ENCODE results near the gene SCG5.

SCG5 gene

GRCh38 chr15:32657941-32658340 lies 16.4 kb downstream of the SCG5 start:
- no peaks in the 10 kb centered on the region for H3K9me2 ChIP-seq (replicated peaks; ENCODE audit: low read depth, low read length)
- H3K79me2 ChIP-seq (ENCODE audit: insufficient read depth, low read length) = no peaks in the 10 kb centered on the region
- H3K9ac ChIP-seq (ENCODE audit: low read depth, low read length, poor library complexity, severe bottlenecking) = no peak overlapping the region
- no peaks in the 10 kb centered on the region for H3K9me3 ChIP-seq (ENCODE audit: insufficient read depth, low read depth, low read length)
- H3K4me1 ChIP-seq (ENCODE audit: insufficient read depth, low read length, poor library complexity, severe bottlenecking) = peaks cover 23% of the 10 kb centered on the region
- no peak overlapping the region for H3K4me3 ChIP-seq (ENCODE audit: low read length, poor library complexity, severe bottlenecking)
- H3K27me3 ChIP-seq (ENCODE audit: insufficient read depth, low read length, poor library complexity, severe bottlenecking) = no peaks in the 10 kb centered on the region
- no peaks in the 10 kb centered on the region for H4K20me1 ChIP-seq (ENCODE audit: insufficient read depth, low read length, poor library complexity, severe bottlenecking)
- H3K36me3 ChIP-seq (ENCODE audit: insufficient read depth, low read length) = no peaks in the 10 kb centered on the region
- H2AFZ ChIP-seq (ENCODE audit: low read length) = no peak overlapping the region
- H3F3A ChIP-seq (ENCODE audit: low read depth) = peaks cover 11% of the 10 kb centered on the region; the same call in 1 of the 2 replicates
- no peak overlapping the region for H3K4me2 ChIP-seq (ENCODE audit: low read depth, low read length, poor library complexity, severe bottlenecking)
- TF ChIP-seq CTCF (conservative IDR thresholded peaks at IDR 0.05; ENCODE audit: low read length) = no peak
- no peak for TF ChIP-seq EZH2phosphoT487 (IDR thresholded peaks at IDR 0.05; ENCODE audit: borderline replicate concordance)

- H3K4me3 ChIP-seq (ENCODE audit: low read length, poor library complexity, severe bottlenecking) = no peak overlapping the region
- no peak overlapping the region for H2AFZ ChIP-seq (ENCODE audit: low read length)
- H3K4me2 ChIP-seq (ENCODE audit: low read depth, low read length, poor library complexity, severe bottlenecking) = no peak overlapping the region
- H3K4me1 ChIP-seq (ENCODE audit: insufficient read depth, low read length, poor library complexity, severe bottlenecking) = peaks cover 23% of the 10 kb centered on the region
- H3K9me3 ChIP-seq (ENCODE audit: insufficient read depth, low read depth, low read length) = no peaks in the 10 kb centered on the region
- no peaks in the 10 kb centered on the region for H4K20me1 ChIP-seq (ENCODE audit: insufficient read depth, low read length, poor library complexity, severe bottlenecking)
- no peaks in the 10 kb centered on the region for H3K36me3 ChIP-seq (ENCODE audit: insufficient read depth, low read length)
- no peaks in the 10 kb centered on the region for H3K79me2 ChIP-seq (ENCODE audit: insufficient read depth, low read length)
- peaks cover 11% of the 10 kb centered on the region; the same call in 1 of the 2 replicates for H3F3A ChIP-seq (ENCODE audit: low read depth)
- no peak; the same call in 1 of the 2 replicates for TF ChIP-seq CTCF (conservative IDR thresholded peaks at IDR 0.05; ENCODE audit: low read length)
- TF ChIP-seq EZH2phosphoT487 (IDR thresholded peaks at IDR 0.05; ENCODE audit: borderline replicate concordance) = no peak
- H3K27me3 ChIP-seq (ENCODE audit: insufficient read depth, low read length, poor library complexity, severe bottlenecking) = no peaks in the 10 kb centered on the region
- H3K9me2 ChIP-seq (replicated peaks; ENCODE audit: low read depth, low read length) = no peaks in the 10 kb centered on the region
- no peak overlapping the region for H3K9ac ChIP-seq (ENCODE audit: low read depth, low read length, poor library complexity, severe bottlenecking)
Observed at GRCh38 chr15:32659340-32660155, 18.0 kb downstream of the SCG5 start.

- Histone ChIP-seq H3K27me3 (ENCODE audit: insufficient read depth, low read length, poor library complexity, severe bottlenecking) (no peaks in the 10 kb centered on the region), H4K20me1 (ENCODE audit: insufficient read depth, low read length, poor library complexity, severe bottlenecking) (no peaks in the 10 kb centered on the region), H3K36me3 (ENCODE audit: insufficient read depth, low read length) (no peaks in the 10 kb centered on the region), H3K9ac (ENCODE audit: low read depth, low read length, poor library complexity, severe bottlenecking) (no peak overlapping the region), H2AFZ (ENCODE audit: low read length) (no peak overlapping the region), H3K79me2 (ENCODE audit: insufficient read depth, low read length) (no peaks in the 10 kb centered on the region), H3F3A (ENCODE audit: low read depth) (no peaks in the 10 kb centered on the region), H3K4me3 (ENCODE audit: low read length, poor library complexity, severe bottlenecking) (no peak overlapping the region), H3K4me1 (ENCODE audit: insufficient read depth, low read length, poor library complexity, severe bottlenecking) (no peaks in the 10 kb centered on the region), H3K9me2 (replicated peaks; ENCODE audit: low read depth, low read length) (no peaks in the 10 kb centered on the region), H3K9me3 (ENCODE audit: insufficient read depth, low read depth, low read length) (no peaks in the 10 kb centered on the region), H3K4me2 (ENCODE audit: low read depth, low read length, poor library complexity, severe bottlenecking) (no peak overlapping the region)
- TF ChIP-seq EZH2phosphoT487 (IDR thresholded peaks at IDR 0.05; ENCODE audit: borderline replicate concordance) = no peak
- no peak for TF ChIP-seq CTCF (conservative IDR thresholded peaks at IDR 0.05; ENCODE audit: low read length)
Observed at GRCh38 chr15:32663671-32664070, 22.2 kb downstream of the SCG5 start.
